Dermis blood vessel endothelial cell (primary cell): Measurements from ENCODE around the gene SIRPB2. TPM values are rescaled to one million over a fixed set of nuclear protein-coding genes. Genes with fewer than 3 reads are reported as not detected.

Source experiments
- DNase-seq: peaks from one replicate; pipeline ENCODE4 v3.0.0; 2010
- total RNA-seq: library from RNA; depleted of rRNA; stranded (reverse); fragments of >200 nt; gene quantifications from 2 replicates; pipeline ENCODE4 v1.2.3, GENCODE V29; 2014

Gene SIRPB2
- total RNA-seq: 0.51 and 1.3 TPM in 2 replicates

DNA sequence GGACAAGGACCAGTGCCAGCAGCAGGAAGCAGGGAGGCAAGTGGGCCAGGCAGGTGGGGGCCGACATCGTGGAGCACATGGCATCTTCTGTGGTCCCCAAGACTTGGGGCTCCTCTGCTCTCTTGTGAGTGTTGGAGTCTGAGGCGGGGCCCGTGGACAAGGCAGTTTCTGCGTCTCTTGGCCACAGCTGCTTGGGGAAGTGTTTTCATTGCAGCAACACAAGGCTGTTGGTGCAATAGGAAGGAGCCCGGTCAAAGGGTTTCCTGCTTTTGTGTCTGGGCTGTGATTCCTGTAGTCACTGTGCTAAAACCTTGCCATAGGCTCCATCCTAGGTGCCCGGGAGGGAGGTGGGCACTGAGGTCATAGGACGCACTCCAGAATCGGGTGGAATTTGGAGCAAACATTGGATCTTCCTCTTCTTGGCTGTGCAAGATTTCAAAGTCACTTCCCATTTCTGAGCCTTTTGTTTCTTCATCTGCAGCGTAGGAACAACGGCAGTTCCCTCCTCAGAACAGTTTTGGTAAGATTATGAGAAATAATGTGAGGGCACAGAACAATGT is at the start of gene SIRPB2:
Gene SIRPB2 (minus strand): TSS at position 140 of the 560 bp plus-strand sequence. CDS start 61 bp downstream, at position 79.
- peak; percentile 95 for DNase-seq

- no peak for DNase-seq
Measured at GRCh38 chr20:1539816-1540419, 48.7 kb upstream of the SIRPB2 start.

DNA sequence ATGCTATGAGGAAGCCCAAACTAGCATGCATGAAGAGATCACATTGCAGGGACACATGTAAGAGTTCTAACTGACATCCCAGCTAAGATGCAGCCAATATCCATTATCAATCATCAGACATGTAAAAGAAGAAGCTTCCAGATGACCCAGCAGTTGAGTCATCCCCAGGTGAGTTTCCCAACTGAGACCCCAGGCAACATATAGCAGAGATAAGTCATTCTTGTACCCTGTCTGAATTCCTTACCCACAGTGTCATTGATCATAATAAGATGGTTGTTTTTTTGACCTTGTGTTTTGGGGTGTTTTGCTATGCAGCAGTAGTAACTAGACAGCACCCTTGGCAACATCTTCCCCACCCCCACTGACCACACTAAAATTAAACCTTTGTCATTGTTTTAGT is 47.4 kb upstream of the SIRPB2 start:
- no peak for DNase-seq

GRCh38 chr20:1537731-1538058 is 46.5 kb upstream of the SIRPB2 start:
- DNase-seq: no peak

GRCh38 chr20:1536893-1537730 is 45.9 kb upstream of the SIRPB2 start:
- DNase-seq: no peak

DNA sequence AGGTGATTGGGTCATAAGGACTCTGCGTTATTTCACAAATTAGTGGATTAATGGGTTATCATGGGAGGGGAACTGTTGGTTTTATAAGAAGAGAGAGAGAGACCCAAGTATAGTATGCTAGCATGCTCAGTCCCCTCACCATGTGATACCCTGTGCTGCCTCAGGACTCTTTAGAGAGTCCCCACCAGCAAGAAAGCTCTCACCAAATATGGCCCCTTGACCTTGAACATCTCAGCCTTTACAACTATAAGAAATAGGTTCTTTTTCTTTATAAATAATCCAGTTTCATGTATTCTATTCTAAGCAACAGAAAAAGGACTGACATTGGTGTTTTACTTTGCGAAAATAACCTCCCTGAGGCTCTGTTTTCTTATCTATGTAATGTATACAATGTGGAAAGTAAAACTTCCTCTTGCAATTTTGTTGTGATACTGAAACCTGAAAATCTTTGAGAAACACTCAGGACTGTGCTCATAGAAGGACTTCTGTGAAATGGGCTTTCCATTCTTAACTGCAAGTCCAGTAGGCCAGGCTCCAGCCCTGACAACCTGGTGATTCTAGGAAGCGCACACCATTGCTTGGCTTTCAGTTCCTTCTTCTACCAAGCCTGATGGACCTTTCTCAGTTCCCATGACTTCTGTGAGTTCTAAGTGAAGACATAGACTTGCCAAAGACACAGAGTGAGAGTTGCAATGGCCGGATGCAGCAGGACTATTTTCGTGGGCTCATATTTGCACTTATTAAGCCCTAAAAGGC is 44.4 kb upstream of the SIRPB2 start:
- no peak for DNase-seq

DNA sequence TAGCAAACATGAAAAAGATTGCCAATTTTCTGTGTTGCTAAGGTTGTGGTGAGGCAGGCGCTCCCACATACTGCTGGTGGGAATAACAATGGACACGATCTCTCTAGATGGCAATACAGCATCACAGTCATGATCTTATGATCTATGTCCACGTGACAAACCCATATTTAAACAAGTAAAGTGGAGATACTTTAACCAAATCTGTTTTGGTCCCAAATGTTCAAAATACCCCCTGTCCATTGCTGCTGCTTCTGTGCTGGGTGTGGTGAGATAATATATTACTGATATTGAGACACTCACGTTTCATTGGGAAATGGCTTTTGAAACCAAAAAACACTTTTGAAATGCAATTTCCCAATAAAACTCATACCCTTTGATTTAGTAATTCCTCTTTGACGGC is 43.3 kb upstream of the SIRPB2 start:
- no peak for DNase-seq

GRCh38 chr20:1533059-1533458 is 41.8 kb upstream of the SIRPB2 start:
- peak; percentile 27 for DNase-seq

DNA sequence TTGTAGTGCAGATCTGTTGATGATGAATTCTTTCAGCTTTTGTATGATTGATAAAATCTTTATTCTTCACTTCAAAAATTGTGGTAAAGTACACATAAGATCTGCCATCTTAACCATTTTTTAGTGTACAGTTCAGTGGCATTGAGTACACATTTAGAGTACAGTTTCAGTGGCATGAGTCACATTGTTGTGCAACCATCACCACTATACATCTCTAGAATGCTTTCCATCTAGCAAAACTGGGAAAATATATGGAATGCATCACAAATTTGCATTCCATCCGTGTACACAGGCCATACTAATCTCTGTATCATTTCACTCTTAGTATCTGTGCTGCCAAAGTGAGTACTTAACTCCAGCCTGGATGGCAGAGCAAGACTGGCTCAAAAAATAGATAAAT is 37.6 kb upstream of the SIRPB2 start:
- DNase-seq: no peak

GRCh38 chr20:1527923-1528322 is 36.7 kb upstream of the SIRPB2 start:
- no peak for DNase-seq

DNA sequence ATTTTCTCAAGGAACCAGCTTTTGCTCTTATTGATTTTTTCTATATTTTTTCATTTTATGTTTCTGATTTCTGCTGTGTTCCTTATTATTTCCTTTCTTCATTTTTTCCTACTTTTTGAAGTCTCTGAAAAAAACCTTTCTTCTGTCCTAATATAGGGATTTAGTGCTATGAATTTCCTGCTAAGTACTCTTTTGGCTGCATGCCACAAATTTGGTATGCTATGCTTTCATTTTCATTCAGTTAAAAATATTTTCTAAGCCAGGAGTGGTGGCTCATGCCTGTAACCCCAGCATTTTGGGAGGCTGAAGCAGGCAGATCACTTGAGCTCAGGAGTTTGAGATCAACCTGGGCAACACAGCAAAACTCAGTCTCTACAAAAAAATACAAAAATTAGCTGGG is 35.7 kb upstream of the SIRPB2 start:
- peak; percentile 49 for DNase-seq

- no peak for DNase-seq
Measured at GRCh38 chr20:1526310-1526709, 35.1 kb upstream of the SIRPB2 start.

GRCh38 chr20:1524004-1524403 is 32.8 kb upstream of the SIRPB2 start:
- DNase-seq: peak; percentile 21

- DNase-seq: no peak
Measured at GRCh38 chr20:1517010-1517409, 25.8 kb upstream of the SIRPB2 start.

- no peak for DNase-seq
Measured at GRCh38 chr20:1513801-1514200, 22.6 kb upstream of the SIRPB2 start.

- peak; percentile 72 for DNase-seq
Measured at GRCh38 chr20:1509237-1509636, 18.0 kb upstream of the SIRPB2 start.

DNA sequence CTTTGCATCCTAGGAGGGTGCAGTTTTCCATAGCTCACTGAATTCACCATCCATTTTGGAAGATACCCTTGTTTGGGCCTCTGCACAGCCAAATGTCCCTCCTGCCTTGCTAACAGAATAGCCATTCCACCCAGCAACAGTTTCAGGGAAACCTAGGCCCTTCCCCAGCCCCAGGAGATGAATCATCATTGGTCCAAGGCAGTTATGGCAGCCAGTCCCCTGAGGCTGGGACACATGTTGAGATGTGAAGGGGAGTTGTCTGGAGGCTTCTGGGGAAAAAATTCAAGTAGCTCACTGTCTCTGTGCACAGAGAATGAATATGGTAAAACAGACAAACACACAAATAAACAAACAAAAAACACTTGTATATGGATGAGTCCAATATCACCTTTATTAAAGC is 17.4 kb upstream of the SIRPB2 start:
- no peak for DNase-seq

DNA sequence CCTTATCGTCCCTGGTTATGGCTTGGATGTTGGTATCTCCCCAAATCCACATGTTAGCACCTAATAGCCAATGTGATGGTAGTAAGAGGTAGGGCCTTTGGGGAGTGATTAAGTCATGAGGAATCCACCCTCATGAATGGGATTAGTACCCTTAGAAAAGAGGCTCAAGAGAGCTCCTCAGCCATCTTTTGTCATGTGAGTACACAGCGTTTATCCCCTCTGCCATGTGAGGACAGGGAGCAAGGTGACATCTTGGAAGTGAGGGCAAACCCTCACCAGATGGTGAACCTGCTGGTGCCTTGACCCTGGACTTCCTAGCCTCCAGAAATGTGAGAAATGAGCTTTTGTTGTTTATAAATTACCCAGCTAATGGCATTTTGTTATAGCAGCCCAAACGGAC is 16.1 kb upstream of the SIRPB2 start:
- DNase-seq: no peak

DNA sequence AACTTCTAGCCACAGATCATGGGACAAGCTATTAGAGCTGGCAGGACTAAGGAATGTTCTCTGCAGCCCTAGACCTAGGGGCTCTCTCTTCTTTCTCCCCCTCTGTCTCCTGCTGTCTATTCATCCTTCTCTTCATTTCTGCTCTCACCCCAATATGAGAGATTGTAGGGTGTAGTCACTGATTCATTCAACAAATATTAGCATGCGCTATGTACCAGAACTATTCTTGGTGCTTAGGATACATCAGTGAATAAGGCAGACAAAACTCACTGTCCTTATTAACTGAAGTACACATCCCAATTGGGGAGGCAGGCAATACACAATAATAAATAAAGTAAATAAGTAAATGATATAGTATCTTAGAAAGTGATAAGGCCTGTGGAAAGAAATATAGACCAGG is 14.7 kb upstream of the SIRPB2 start:
- no peak for DNase-seq

GRCh38 chr20:1505361-1505760 is 14.1 kb upstream of the SIRPB2 start:
- DNase-seq: no peak

- peak; percentile 96 for DNase-seq
Measured at GRCh38 chr20:1503564-1504227, 12.5 kb upstream of the SIRPB2 start.

- no peak for DNase-seq
Measured at GRCh38 chr20:1500496-1500895, 9.3 kb upstream of the SIRPB2 start.
